Epithelial cell of esophagus (primary cell): Measurements from ENCODE around the gene GBA2.

Source experiments
- DNase-seq: peaks from one replicate; pipeline ENCODE4 v3.0.0; 2010; ENCODE audit warnings: low read depth
- H3K4me3 ChIP-seq: 2 replicates; pipeline ENCODE4 v1.5.1; 2011; ENCODE audit warnings: mild to moderate bottlenecking, low read length, control low read depth
- TF ChIP-seq, protein P1 (sequence below): IDR thresholded peaks from 2 replicates; pipeline ENCODE4 v1.5.1; 2011; ENCODE audit warnings: low read depth, mild to moderate bottlenecking, low read length, control low read depth, inconsistent platforms; ENCODE audit not compliant: insufficient read depth; ENCODE audit errors: missing control alignments

The GBA2 gene

DNA sequence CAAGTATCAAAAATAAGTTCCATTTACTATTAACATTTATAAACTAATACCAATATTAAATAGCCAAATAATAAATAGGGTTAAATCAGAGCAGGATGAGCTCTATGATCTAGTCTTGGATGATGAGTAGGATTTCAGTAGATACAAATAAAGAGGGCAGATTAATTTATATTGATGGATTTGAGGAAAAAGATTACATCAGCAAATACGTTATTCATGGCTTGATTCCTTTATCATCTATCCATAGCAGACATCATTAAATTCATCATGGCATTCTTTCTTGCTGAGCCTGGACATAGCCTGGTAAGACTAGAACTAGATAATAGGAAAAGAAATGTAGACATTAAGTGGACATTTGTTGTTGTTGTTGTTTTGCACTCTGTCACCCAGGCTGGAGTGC, 18.4 kb upstream of the GBA2 start:
- no peak for DNase-seq
- H3K4me3 ChIP-seq: no peak overlapping the region
- TF ChIP-seq, protein P1, sequence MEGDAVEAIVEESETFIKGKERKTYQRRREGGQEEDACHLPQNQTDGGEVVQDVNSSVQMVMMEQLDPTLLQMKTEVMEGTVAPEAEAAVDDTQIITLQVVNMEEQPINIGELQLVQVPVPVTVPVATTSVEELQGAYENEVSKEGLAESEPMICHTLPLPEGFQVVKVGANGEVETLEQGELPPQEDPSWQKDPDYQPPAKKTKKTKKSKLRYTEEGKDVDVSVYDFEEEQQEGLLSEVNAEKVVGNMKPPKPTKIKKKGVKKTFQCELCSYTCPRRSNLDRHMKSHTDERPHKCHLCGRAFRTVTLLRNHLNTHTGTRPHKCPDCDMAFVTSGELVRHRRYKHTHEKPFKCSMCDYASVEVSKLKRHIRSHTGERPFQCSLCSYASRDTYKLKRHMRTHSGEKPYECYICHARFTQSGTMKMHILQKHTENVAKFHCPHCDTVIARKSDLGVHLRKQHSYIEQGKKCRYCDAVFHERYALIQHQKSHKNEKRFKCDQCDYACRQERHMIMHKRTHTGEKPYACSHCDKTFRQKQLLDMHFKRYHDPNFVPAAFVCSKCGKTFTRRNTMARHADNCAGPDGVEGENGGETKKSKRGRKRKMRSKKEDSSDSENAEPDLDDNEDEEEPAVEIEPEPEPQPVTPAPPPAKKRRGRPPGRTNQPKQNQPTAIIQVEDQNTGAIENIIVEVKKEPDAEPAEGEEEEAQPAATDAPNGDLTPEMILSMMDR: no peak

DNA sequence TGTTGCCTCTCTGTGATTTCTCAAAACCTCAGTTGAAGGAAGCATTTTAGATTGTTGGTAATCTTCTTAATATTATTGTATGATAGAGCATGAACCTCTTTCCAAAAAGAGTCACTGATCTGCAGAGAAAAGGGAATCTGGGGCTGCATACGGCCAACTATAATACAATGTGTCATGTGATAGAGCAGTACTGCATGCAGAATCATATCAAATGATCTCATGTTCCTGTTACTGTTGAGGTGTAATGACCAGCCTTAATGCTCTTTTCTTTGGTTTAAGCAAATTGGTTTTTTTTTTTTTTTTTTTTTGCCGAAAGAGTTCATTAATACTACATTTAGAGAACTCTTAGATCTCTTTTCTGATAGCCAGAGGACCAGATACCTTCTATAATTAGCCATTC, 18.0 kb upstream of the GBA2 start:
- TF ChIP-seq, protein P1: no peak

DNA sequence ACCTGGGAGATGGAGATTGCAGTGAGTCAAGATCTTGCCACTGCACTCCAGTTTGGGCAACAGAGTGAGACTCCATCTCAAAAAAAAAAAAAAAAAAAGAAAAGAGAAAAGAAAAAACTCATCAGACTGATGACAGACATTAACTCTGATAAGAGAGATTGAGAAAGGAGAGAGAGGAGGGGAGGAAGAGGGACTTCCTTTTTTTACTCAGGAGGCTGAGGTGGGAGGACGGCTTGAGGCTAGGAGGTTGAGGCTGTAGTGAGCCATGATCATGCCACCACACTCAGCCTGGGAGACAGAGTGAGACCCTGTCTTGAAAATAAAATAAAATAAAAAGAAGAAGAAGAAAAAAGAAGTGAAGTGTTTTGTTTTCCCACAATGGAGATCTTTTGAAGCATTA, 14.8 kb upstream of the GBA2 start:
- H3K4me3 ChIP-seq: no peak overlapping the region
- TF ChIP-seq, protein P1: no peak
- no peak for DNase-seq

More for the DNA sequence above, 18.0 kb upstream of the GBA2 start:
- H3K4me3 ChIP-seq: no peak overlapping the region
- DNase-seq: no peak

DNA sequence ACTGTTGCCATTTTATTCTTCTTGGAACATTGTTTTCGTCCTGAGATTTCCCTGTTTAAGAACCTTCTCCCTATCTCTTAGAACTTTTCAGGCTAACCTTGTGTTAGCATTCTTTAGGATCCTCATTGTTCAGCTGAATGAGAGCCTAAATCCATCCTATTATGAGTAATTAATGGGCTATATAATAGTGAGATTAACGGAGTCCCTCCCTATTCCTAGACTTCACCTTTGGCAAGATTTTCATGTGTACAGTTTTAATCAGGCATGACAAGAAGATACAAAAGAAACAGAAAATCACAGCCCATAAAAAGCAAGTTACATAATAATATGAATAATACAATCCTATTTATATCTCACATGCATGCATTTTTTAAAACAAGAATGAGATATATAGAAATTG, 14.2 kb upstream of the GBA2 start:
- TF ChIP-seq, protein P1: no peak
- H3K4me3 ChIP-seq: no peak overlapping the region
- no peak for DNase-seq

DNA sequence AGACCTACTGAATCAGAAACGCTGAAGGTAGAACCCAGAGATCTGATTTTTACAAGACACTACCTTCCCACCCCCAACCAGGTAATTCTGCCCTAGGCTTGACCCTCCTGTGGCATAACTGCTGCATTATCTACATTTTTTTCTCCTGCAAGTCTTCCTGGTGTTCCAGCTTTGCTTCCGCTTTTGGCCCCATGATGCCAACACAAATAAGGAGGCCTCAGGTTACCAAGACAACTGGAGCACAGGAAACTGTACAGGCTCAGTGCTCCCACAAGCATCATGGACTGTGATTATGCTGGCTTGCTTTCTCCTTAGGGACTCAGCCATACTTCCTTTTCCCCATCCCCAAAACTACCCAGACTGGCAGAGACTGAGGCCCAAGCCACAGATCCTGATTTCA, 11.6 kb upstream of the GBA2 start:
- no peak overlapping the region for H3K4me3 ChIP-seq
- DNase-seq: peak; percentile 29
- TF ChIP-seq, protein P1: no peak

DNA sequence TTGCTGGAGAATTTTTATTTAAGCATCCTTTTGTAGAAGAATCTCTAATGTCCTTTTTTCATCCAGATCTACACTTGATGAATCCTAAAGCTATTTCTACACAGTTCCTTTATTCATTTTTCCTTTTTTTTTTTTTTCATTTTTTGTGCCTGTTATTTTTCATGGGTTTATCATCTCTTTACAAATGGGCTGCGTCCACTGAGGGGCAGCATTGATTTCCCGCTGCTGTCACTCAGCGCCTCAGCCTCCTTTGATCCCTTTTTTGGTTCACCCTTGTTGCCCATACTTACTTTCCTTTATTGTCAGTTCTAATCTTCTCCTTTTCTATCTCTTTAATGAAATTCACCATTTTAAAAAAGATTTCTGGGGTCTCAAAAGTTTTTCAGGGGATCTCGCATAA, 10.8 kb upstream of the GBA2 start:
- no peak overlapping the region for H3K4me3 ChIP-seq
- TF ChIP-seq, protein P1: no peak
- no peak for DNase-seq

DNA sequence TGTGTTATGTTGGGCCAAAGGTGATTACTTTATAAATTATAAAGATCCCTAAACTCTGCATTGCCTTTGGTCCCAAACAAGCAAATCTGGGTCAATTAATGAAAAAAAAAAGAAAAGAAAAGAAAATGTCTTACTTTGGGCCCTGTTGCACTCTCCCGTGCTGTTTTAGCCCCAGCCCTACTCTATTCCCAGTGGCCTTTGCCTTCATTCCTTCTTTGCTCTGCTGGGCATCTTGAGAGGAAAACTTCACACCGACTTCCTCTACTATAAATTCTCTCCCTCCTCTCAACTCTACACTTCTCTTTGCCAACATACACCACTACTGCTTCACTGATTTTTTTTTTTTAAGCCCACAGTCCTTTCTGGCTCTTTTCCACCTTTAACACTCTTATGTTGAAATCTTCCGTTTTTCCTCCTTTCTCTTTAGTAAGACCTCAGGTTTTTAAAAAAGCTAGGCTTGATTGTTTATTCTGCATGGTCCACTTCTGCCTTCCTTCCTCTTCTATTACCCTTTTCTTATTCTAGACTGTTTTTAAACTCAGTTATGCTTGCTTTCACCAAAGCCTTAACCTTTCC, 9.5 kb upstream of the GBA2 start:
- TF ChIP-seq, protein P1: no peak
- no peak overlapping the region for H3K4me3 ChIP-seq
- DNase-seq: no peak
